Measurements from ENCODE around the gene BPIFA3. TPM values are rescaled to one million over a fixed set of nuclear protein-coding genes. Genes with fewer than 3 reads are reported as not detected.

BPIFA3 gene
- total RNA-seq, 4 donors from 2014 or later = not detected

- TF ChIP-seq, protein P1, sequence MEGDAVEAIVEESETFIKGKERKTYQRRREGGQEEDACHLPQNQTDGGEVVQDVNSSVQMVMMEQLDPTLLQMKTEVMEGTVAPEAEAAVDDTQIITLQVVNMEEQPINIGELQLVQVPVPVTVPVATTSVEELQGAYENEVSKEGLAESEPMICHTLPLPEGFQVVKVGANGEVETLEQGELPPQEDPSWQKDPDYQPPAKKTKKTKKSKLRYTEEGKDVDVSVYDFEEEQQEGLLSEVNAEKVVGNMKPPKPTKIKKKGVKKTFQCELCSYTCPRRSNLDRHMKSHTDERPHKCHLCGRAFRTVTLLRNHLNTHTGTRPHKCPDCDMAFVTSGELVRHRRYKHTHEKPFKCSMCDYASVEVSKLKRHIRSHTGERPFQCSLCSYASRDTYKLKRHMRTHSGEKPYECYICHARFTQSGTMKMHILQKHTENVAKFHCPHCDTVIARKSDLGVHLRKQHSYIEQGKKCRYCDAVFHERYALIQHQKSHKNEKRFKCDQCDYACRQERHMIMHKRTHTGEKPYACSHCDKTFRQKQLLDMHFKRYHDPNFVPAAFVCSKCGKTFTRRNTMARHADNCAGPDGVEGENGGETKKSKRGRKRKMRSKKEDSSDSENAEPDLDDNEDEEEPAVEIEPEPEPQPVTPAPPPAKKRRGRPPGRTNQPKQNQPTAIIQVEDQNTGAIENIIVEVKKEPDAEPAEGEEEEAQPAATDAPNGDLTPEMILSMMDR (IDR thresholded peaks at IDR 0.05) = no peak
- DNase-seq (ENCODE audit: low spot score) (no peak), ATAC-seq (ENCODE audit: low FRiP score) (no peak)
Measured at GRCh38 chr20:33191484-33191883, 25.7 kb upstream of the BPIFA3 start.

GRCh38 chr20:33191955-33192354, 25.2 kb upstream of the BPIFA3 start:
- no peak for DNase-seq (ENCODE audit: low spot score)
- ATAC-seq (ENCODE audit: low FRiP score) = no peak

DNA sequence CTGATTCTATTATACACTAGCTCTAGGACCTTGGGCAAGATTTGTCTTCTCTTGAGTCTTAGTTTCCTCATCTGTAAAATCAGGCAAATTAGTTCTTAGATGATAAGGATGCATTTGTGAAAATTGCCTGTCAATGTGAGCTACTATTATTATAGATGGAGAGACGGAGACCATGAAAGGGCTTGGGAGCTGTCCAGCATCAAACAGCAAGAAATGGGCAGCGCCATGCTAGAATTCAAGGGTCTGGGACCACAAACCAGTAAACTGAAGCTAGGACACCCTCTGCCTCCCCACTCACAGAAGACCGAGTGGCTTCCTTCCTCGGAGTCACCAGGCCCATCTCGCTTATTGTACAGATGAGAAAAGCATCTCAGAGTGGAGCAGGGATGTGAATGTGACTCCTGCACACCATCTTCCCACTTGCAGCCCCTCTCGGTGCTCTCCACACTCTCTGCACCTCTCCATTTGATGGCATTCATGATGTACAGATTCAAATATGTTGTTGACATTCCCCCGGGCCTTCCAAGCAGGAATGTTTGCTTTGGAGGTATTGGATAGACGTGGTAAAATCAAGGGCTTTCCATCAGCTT, 24.1 kb upstream of the BPIFA3 start:
- TF ChIP-seq, protein P1 (IDR thresholded peaks at IDR 0.05) = no peak
- no peak for ATAC-seq (ENCODE audit: low FRiP score)
- DNase-seq (ENCODE audit: low spot score) = no peak

More at GRCh38 chr20:33191955-33192354, 25.2 kb upstream of the BPIFA3 start:
- TF ChIP-seq, protein P1 (IDR thresholded peaks at IDR 0.05) = no peak

- TF ChIP-seq, protein P1 (IDR thresholded peaks at IDR 0.05) = no peak
- ATAC-seq (ENCODE audit: low FRiP score) = no peak
- no peak for DNase-seq (ENCODE audit: low spot score)
Measured at GRCh38 chr20:33199026-33199425, 18.1 kb upstream of the BPIFA3 start.

DNA sequence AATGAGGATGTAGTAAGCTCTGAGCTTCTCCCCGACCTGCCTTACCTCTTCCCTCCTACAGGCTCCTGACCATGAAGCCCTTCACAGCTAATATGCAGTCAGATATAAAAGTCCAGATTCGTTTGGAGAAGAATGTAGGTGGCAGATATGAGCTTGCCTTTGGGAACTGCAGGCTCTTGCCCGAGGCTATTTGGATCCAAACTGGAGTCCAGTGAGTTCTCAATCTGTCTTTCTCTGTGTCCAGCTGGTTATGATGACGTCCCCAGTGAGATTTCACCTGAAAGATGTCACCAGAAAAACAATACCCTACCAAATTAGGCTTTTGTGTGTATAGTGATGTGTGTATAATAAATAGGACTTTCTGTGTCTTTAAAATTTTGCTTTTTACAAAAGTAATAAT, 14.7 kb upstream of the BPIFA3 start:
- TF ChIP-seq, protein P1 (IDR thresholded peaks at IDR 0.05) = no peak
- ATAC-seq (ENCODE audit: low FRiP score) = no peak
- no peak for DNase-seq (ENCODE audit: low spot score)

DNA sequence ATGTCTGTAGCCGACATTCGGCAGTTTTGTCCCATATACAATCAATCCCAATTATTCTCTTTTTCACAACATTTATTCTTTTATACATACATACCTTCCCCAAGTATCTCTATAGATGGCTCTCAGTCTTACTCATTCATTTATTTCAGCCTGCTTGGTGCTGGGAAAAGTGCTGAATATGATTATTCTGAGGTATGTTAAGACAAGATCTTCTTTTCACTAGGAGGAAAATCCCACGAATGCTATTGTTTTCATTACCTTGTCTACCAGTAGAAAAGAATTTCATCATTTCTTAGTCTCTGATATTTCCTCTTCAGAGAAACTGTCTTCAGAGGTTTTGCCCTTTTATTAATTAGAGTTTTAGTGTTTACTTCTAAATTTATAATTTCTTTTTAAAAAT, 13.7 kb upstream of the BPIFA3 start:
- TF ChIP-seq, protein P1 (IDR thresholded peaks at IDR 0.05) = no peak
- DNase-seq (ENCODE audit: low spot score) (no peak), ATAC-seq (ENCODE audit: low FRiP score) (no peak)

GRCh38 chr20:33209789-33210188, 7.4 kb upstream of the BPIFA3 start:
- peak; percentile 46 for DNase-seq (ENCODE audit: low spot score)
- TF ChIP-seq, protein P1 (IDR thresholded peaks at IDR 0.05) = no peak
- ATAC-seq (ENCODE audit: low FRiP score) = no peak
